WTC11 (cell line): ENCODE data around the gene INS. TPM values are rescaled to one million over a fixed set of nuclear protein-coding genes. Genes with fewer than 3 reads are reported as not detected.

Experiments used
- ATAC-seq: fragments of 200-7000 bp; cut with Tn5 transposase; 2 replicates; pipeline ENCODE4 v1.10.0; 2021; ENCODE audit warnings: mild to moderate bottlenecking, moderate library complexity
- CTCF ChIA-PET: fragments of 300-600 bp; sonication (Branson Sonifier 250); formaldehyde crosslinking; loops from one replicate; lab custom pipeline; 2021; ENCODE audit warnings: antibody characterized with exemption; lab: Charles Lee
- POLR2A ChIA-PET: fragments of 350-600 bp; sonication (Branson Sonifier 250); formaldehyde crosslinking; loops from one replicate; lab custom pipeline; 2021; ENCODE audit warnings: antibody characterized with exemption; lab: Charles Lee
- DNase-seq: peaks from one replicate; pipeline ENCODE4 v3.0.0; 2021; ENCODE audit warnings: low spot score
- H3K27ac Mint-ChIP-seq: 2 replicates; pipeline ENCODE4 v1.8.0; 2021; ENCODE audit warnings: mixed read lengths
- H3K27me3 Mint-ChIP-seq: 2 replicates; pipeline ENCODE4 v1.8.0; 2021; ENCODE audit warnings: low read depth, mild to moderate bottlenecking, moderate library complexity, mixed read lengths
- H3K36me3 Mint-ChIP-seq: 2 replicates; pipeline ENCODE4 v1.8.0; 2021; ENCODE audit warnings: mixed read lengths
- H3K4me1 Mint-ChIP-seq: 2 replicates; pipeline ENCODE4 v1.8.0; 2022; ENCODE audit warnings: mixed read lengths
- H3K4me3 Mint-ChIP-seq: 2 replicates; pipeline ENCODE4 v1.8.0; 2021; ENCODE audit warnings: mild to moderate bottlenecking, moderate library complexity, mixed read lengths
- H3K9me3 Mint-ChIP-seq: 2 replicates; pipeline ENCODE4 v1.8.0; 2021; ENCODE audit warnings: mixed read lengths
- CREB1 ChIP-seq: sonication (generic); formaldehyde crosslinking; IDR thresholded peaks from 2 replicates; pipeline ENCODE4 v1.8.0; 2023; ENCODE audit warnings: mild to moderate bottlenecking, missing genetic modification reagents
- ELF4 ChIP-seq: sonication (generic); formaldehyde crosslinking; IDR thresholded peaks from 2 replicates; pipeline ENCODE4 v1.8.1; 2022; ENCODE audit warnings: low read depth, mild to moderate bottlenecking, moderate library complexity, missing genetic modification reagents
- ETV6 ChIP-seq: sonication (generic); formaldehyde crosslinking; IDR thresholded peaks from 2 replicates; pipeline ENCODE4 v1.8.1; 2022; ENCODE audit warnings: mild to moderate bottlenecking, missing genetic modification reagents
- FOXJ3 ChIP-seq: sonication (generic); formaldehyde crosslinking; IDR thresholded peaks from 2 replicates; pipeline ENCODE4 v1.9.0; 2021; ENCODE audit warnings: missing genetic modification reagents, mild to moderate bottlenecking, borderline replicate concordance
- GRHL2 ChIP-seq: fragments of 250-450 bp; sonication (Bioruptor Pico); IDR thresholded peaks from 2 replicates; pipeline ENCODE4 v1.8.0; 2022; ENCODE audit warnings: mild to moderate bottlenecking, moderate library complexity; ENCODE audit not compliant: insufficient replicate concordance, severe bottlenecking
- JAZF1 ChIP-seq: fragments of 250-450 bp; sonication (Bioruptor Pico); IDR thresholded peaks from 2 replicates; pipeline ENCODE4 v1.9.0; 2021; ENCODE audit warnings: moderate library complexity, mild to moderate bottlenecking, inconsistent platforms
- MXD4 ChIP-seq: fragments of 250-450 bp; sonication (Bioruptor Pico); IDR thresholded peaks from 2 replicates; pipeline ENCODE4 v1.8.0; 2021; ENCODE audit warnings: mild to moderate bottlenecking, moderate library complexity, borderline replicate concordance
- MYBL2 ChIP-seq: sonication (generic); formaldehyde crosslinking; IDR thresholded peaks from 2 replicates; pipeline ENCODE4 v1.8.1; 2023; ENCODE audit warnings: mild to moderate bottlenecking, moderate library complexity, missing genetic modification reagents
- NR3C1 ChIP-seq: sonication (generic); formaldehyde crosslinking; conservative IDR thresholded peaks from 2 replicates; pipeline ENCODE4 v1.8.1; 2023; ENCODE audit warnings: low read depth, mild to moderate bottlenecking, missing genetic modification reagents
- SP1 ChIP-seq: sonication (generic); formaldehyde crosslinking; conservative IDR thresholded peaks from 2 replicates; pipeline ENCODE4 v1.8.1; 2022; ENCODE audit warnings: missing genetic modification reagents
- ZNF219 ChIP-seq: sonication (generic); formaldehyde crosslinking; IDR thresholded peaks from 2 replicates; pipeline ENCODE4 v1.8.0; 2023; ENCODE audit warnings: missing genetic modification reagents, mild to moderate bottlenecking, borderline replicate concordance
- ZNF396 ChIP-seq: fragments of 250-450 bp; sonication (Bioruptor Pico); IDR thresholded peaks from 2 replicates; pipeline ENCODE4 v1.8.0; 2021; ENCODE audit warnings: mild to moderate bottlenecking, moderate library complexity, borderline replicate concordance
- ZNF416 ChIP-seq: fragments of 250-450 bp; sonication (Bioruptor Pico); IDR thresholded peaks from 2 replicates; pipeline ENCODE4 v1.9.0; 2021; ENCODE audit warnings: mild to moderate bottlenecking, inconsistent platforms
- ZNF423 ChIP-seq: fragments of 250-450 bp; sonication (Bioruptor Pico); IDR thresholded peaks from 2 replicates; pipeline ENCODE4 v2.1.2; 2022; ENCODE audit warnings: mild to moderate bottlenecking, moderate library complexity
- total RNA-seq: library from RNA; stranded (reverse); gene quantifications from 3 replicates; pipeline ENCODE4 v1.2.3, GENCODE V29; 2021
- TF ChIP-seq, protein P1 (sequence below): fragments of 250-450 bp; sonication (Bioruptor Pico); IDR thresholded peaks from 2 replicates; pipeline ENCODE4 v1.9.0; 2021; ENCODE audit warnings: mild to moderate bottlenecking
- TF ChIP-seq, protein P2 (sequence below): sonication (generic); formaldehyde crosslinking; IDR thresholded peaks from 2 replicates; pipeline ENCODE4 v1.8.0; 2023; ENCODE audit warnings: mild to moderate bottlenecking, missing genetic modification reagents
- TF ChIP-seq, protein P3 (sequence below): fragments of 250-450 bp; sonication (Bioruptor Pico); IDR thresholded peaks from 2 replicates; pipeline ENCODE4 v1.9.0; 2021; ENCODE audit warnings: moderate library complexity, mild to moderate bottlenecking, inconsistent platforms, borderline replicate concordance
- TF ChIP-seq, protein P4 (sequence below): sonication (generic); formaldehyde crosslinking; IDR thresholded peaks from 2 replicates; pipeline ENCODE4 v1.8.0; 2022; ENCODE audit warnings: mild to moderate bottlenecking, missing genetic modification reagents
- TF ChIP-seq, protein P5 (sequence below): fragments of 250-450 bp; sonication (Bioruptor Pico); conservative IDR thresholded peaks from 2 replicates; pipeline ENCODE4 v1.9.0; 2021; ENCODE audit warnings: mild to moderate bottlenecking
- TF ChIP-seq, protein P6 (sequence below): sonication (generic); formaldehyde crosslinking; IDR thresholded peaks from 2 replicates; pipeline ENCODE4 v1.8.0; 2022; ENCODE audit warnings: mild to moderate bottlenecking, missing genetic modification reagents
- TF ChIP-seq, protein P7 (sequence below): sonication (generic); formaldehyde crosslinking; IDR thresholded peaks from 2 replicates; pipeline ENCODE4 v1.8.0; 2022; ENCODE audit warnings: mild to moderate bottlenecking, missing genetic modification reagents

Gene INS
- total RNA-seq, 1 experiment from 2014 or later: not detected

- ATAC-seq: no peak
- DNase-seq: no peak
- ChIA-PET POLR2A (no interaction called here), CTCF (interaction anchor here (0.7 kb wide), 1 partner anchor 230 kb away, joined by 3 read pairs; no protein-coding TSS in a partner anchor)
- Mint-ChIP-seq H3K27me3 (no peaks in the 10 kb centered on the region; the same call in 1 of the 2 replicates), H3K27ac (no peak overlapping the region; the same call in 1 of the 2 replicates), H3K4me1 (no peaks in the 10 kb centered on the region), H3K4me3 (no peak overlapping the region), H3K36me3 (no peaks in the 10 kb centered on the region), H3K9me3 (no peaks in the 10 kb centered on the region)
- TF ChIP-seq ZNF396 (no peak), MXD4 (CRISPR knock-in tag) (no peak), GRHL2 (CRISPR knock-in tag) (no peak), ZNF423 (no peak), JAZF1 (CRISPR knock-in tag) (no peak), NR3C1 (CRISPR knock-in tag) (no peak), ELF4 (CRISPR knock-in tag) (no peak), MYBL2 (CRISPR knock-in tag) (no peak), SP1 (CRISPR knock-in tag) (no peak)
- TF ChIP-seq, protein P1, sequence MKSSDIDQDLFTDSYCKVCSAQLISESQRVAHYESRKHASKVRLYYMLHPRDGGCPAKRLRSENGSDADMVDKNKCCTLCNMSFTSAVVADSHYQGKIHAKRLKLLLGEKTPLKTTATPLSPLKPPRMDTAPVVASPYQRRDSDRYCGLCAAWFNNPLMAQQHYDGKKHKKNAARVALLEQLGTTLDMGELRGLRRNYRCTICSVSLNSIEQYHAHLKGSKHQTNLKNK (CRISPR knock-in tag): no peak
- TF ChIP-seq, protein P2, sequence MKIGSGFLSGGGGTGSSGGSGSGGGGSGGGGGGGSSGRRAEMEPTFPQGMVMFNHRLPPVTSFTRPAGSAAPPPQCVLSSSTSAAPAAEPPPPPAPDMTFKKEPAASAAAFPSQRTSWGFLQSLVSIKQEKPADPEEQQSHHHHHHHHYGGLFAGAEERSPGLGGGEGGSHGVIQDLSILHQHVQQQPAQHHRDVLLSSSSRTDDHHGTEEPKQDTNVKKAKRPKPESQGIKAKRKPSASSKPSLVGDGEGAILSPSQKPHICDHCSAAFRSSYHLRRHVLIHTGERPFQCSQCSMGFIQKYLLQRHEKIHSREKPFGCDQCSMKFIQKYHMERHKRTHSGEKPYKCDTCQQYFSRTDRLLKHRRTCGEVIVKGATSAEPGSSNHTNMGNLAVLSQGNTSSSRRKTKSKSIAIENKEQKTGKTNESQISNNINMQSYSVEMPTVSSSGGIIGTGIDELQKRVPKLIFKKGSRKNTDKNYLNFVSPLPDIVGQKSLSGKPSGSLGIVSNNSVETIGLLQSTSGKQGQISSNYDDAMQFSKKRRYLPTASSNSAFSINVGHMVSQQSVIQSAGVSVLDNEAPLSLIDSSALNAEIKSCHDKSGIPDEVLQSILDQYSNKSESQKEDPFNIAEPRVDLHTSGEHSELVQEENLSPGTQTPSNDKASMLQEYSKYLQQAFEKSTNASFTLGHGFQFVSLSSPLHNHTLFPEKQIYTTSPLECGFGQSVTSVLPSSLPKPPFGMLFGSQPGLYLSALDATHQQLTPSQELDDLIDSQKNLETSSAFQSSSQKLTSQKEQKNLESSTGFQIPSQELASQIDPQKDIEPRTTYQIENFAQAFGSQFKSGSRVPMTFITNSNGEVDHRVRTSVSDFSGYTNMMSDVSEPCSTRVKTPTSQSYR (CRISPR knock-in tag): no peak
- TF ChIP-seq, protein P3, sequence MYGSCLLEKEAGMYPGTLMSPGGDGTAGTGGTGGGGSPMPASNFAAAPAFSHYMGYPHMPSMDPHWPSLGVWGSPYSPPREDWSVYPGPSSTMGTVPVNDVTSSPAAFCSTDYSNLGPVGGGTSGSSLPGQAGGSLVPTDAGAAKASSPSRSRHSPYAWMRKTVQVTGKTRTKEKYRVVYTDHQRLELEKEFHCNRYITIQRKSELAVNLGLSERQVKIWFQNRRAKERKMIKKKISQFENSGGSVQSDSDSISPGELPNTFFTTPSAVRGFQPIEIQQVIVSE (CRISPR knock-in tag): no peak
- TF ChIP-seq, protein P4, sequence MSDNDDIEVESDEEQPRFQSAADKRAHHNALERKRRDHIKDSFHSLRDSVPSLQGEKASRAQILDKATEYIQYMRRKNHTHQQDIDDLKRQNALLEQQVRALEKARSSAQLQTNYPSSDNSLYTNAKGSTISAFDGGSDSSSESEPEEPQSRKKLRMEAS (CRISPR knock-in tag): no peak
- TF ChIP-seq, protein P5, sequence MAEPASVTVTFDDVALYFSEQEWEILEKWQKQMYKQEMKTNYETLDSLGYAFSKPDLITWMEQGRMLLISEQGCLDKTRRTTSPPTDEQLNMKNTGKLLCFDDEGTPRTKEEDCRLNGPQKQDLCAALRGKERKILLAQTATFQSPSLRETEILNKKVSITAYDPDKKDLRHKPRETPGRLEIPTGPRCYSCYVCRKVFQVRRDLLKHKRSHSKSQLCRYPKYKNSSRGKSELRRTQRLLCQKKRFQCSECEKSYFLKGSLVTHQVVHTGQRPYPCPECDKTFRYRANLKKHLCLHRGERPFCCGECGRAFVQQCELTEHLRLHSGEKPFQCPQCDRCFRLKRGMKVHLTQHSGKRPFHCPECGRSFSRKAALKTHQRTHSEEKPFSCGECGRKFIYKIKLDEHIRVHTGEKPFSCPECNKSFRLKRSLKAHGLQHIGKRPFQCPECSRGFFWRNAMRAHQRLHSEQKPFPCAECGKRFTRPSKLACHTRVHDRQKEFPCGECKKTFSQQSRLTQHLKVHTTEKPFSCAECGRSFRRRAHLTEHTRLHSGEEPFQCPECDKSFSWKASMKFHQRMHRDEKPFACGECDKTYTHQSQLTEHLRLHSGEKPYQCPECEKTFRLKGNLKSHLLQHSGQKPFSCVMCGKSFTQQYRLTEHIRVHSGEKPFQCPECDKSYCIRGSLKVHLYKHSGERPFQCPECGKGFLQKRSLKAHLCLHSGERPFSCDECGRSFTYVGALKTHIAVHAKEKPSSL: no peak
Observed at GRCh38 chr11:2190657-2191471, 29.9 kb upstream of the INS start.

DNA sequence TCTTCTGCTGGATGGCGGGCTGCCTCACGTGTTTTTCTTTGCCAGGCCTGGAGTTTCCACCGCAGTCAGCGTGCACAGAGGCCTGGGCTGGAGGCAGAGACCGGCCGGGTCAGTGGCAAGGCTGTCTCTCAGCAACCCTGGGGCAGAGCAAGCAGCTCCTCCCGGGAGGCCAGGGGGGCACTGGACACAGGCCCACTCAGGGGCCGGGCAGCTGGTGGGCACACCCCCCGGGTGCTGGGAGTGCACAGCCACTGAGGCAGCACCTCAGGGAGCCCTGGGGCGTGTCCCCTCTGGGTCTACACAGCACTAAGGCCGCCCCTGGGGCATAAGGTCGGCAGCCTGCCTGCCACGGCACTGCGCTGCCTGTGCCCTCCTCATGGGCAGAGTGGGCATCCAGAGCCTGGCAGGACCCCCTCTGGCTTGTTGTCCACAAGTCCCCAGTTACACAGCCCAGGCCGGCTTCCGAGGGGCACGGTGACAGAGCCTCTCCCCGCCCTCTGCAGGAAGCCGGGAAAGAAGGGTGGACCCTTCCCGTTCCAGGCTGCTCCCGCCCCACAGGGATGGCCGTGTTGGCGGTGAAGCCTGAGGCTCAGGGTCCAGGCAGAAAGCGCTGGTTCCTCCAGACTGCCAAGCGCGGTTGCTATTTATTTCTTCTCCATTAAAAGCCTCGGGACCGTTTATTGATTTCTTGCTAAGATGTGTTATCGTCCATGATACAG, 29.1 kb upstream of the INS start:
- ATAC-seq: no peak
- H3K36me3 Mint-ChIP-seq: no peaks in the 10 kb centered on the region

More for the DNA sequence above, 29.1 kb upstream of the INS start:
- no peak for TF ChIP-seq ETV6
- TF ChIP-seq CREB1 (CRISPR knock-in tag): no peak
- no peak for TF ChIP-seq NR3C1 (CRISPR knock-in tag)
- TF ChIP-seq, protein P6, sequence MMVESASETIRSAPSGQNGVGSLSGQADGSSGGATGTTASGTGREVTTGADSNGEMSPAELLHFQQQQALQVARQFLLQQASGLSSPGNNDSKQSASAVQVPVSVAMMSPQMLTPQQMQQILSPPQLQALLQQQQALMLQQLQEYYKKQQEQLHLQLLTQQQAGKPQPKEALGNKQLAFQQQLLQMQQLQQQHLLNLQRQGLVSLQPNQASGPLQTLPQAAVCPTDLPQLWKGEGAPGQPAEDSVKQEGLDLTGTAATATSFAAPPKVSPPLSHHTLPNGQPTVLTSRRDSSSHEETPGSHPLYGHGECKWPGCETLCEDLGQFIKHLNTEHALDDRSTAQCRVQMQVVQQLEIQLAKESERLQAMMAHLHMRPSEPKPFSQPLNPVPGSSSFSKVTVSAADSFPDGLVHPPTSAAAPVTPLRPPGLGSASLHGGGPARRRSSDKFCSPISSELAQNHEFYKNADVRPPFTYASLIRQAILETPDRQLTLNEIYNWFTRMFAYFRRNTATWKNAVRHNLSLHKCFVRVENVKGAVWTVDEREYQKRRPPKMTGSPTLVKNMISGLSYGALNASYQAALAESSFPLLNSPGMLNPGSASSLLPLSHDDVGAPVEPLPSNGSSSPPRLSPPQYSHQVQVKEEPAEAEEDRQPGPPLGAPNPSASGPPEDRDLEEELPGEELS (CRISPR knock-in tag): no peak
- no peak for TF ChIP-seq ZNF219 (CRISPR knock-in tag)
- no peak for TF ChIP-seq FOXJ3 (CRISPR knock-in tag)
- TF ChIP-seq, protein P7, sequence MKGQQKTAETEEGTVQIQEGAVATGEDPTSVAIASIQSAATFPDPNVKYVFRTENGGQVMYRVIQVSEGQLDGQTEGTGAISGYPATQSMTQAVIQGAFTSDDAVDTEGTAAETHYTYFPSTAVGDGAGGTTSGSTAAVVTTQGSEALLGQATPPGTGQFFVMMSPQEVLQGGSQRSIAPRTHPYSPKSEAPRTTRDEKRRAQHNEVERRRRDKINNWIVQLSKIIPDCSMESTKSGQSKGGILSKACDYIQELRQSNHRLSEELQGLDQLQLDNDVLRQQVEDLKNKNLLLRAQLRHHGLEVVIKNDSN (CRISPR knock-in tag): no peak
- no peak for TF ChIP-seq ZNF416 (CRISPR knock-in tag)
- Mint-ChIP-seq H3K27ac (no peak overlapping the region), H3K9me3 (no peaks in the 10 kb centered on the region), H3K4me3 (no peak overlapping the region), H3K27me3 (peaks cover under 1% of the 10 kb centered on the region; the same call in 1 of the 2 replicates), H3K4me1 (no peaks in the 10 kb centered on the region)
- POLR2A ChIA-PET: no interaction called here
- CTCF ChIA-PET: no interaction called here
- DNase-seq: no peak
